GM18868 (cell line): ENCODE measurements around the gene ASCC2.
A peak's percentile ranks its signal among the peaks of the same experiment; 100 is the strongest.

Experiments used
- ATAC-seq: cut with Tn5 transposase; IDR thresholded peaks from one replicate; pipeline ENCODE4 v1.9.1; 2021; ENCODE audit warnings: mild to moderate bottlenecking, moderate library complexity; ENCODE audit not compliant: unreplicated experiment

Gene ASCC2

GRCh38 chr22:29821291-29822016 is 16.6 kb downstream of the ASCC2 start:
- ATAC-seq: peak; percentile 92

- no peak for ATAC-seq
Observed at GRCh38 chr22:29820961-29821290, 17.1 kb downstream of the ASCC2 start.

DNA sequence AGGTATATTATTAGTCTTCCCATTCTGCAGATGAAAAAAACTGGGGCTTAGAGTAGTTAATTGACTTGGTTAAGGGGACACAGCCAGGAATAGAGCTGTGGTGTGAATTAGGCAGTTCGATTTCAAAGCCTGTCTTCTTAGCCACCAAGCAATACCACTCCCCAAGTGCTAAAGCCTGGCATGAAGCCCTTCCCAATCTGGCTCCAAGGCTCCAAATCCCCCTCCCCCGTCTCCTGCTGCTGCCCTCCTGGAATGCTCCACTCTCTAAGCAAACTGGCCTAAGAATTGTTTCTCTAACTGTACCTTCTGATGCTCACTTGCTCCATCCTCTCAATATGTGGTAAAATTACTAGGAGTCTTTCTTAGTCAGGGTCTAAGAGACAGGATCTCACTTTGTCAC is 18.6 kb downstream of the ASCC2 start:
- ATAC-seq: no peak

DNA sequence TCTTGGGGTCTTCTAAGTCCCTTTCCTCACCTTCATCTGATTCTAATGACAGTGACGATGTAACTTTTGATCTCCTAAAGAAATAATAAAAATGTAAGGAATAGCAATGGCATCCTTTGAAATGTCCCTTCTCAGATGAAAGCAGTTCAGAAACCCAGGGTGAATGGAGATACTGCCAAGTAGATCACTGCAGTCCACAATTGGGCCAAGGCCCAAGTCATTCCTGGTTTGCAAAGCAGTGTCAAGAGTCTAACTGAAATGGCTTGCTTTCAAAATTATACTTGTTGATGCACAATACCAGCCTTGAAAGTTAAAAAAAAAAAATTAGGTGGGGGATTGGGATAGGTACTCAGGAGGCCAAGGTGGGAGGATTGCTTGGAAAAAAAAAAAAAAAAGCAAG is 20.4 kb downstream of the ASCC2 start:
- ATAC-seq: no peak

DNA sequence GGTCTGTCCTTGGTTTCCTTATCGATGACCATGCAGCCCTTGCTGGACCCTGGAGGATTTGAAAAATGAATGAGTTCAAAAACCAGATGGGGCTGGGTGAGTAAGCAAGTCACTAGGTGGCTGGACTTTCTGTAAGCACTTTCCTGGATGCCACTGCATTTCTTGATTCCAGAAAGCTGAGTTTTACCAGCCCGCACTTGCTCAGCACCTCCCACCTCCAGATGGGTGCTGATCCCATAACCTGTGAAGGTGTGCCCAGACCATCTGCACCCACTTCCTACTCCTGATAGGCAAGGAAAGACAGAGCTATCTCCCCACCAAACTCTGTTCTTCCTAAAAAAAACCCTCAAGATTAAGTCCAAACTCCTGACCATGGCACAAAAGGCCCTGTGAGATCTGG is 21.1 kb downstream of the ASCC2 start:
- ATAC-seq: no peak

- no peak for ATAC-seq
Observed at GRCh38 chr22:29816539-29816938, 21.5 kb downstream of the ASCC2 start.

DNA sequence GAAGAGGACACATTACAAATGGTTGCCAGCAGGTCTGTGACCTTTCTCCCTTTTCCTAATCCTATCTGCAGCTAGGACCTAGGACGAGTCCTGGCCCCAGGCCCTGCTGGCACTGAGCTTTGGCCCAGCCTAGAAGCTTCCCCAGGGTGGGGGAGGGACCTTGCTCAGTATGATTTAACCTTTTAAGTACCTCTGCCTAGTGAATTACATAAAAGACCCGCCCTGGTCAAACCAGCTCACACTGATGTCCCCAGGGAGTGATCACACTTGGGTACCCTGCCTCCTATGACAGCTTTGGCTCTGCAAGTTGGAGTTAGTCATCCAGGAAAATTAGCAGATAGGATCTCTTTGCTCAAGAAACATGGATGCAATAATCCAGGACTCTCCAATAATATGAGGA is 21.9 kb downstream of the ASCC2 start:
- no peak for ATAC-seq

DNA sequence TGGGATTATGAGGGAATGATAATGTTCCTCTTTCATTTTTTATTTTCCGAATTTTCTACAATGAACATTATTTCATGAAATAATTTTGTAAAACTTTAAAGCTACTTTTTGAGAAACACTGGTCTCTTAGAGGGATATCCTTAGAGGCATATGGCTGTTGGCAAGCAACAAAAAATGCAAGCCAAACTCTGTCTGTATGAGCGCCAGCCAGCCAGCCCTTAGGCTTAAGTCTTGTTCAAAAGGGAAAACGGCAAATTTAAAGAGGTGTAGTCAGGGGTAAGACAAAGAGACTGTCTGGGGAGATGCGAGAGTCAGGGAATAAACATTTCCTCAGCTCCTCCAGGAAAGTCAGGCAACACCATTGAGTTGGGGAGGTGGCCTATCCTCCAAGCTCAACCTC is 22.5 kb downstream of the ASCC2 start:
- ATAC-seq: no peak

- ATAC-seq: no peak
Observed at GRCh38 chr22:29814003-29814402, 24.1 kb downstream of the ASCC2 start.

DNA sequence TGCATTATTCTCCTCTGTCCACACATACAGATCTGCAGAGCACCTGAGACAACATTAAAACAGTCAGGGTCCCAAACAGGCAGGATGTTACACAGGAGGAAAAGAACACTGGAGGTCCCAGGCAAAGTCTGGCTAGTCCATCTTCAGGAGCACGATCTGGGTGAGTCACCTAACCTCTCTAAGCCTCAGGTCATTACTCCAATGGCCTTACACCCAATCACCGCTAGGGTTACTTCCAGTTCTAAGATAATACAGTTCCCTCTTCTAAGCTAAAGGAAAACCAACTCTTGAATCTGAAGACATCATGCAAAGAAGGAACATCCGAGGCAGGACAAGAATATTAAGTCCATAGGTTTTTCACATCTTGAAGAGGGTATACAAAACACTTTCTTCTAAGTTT is 24.5 kb downstream of the ASCC2 start:
- no peak for ATAC-seq

GRCh38 chr22:29813126-29813525 is 24.9 kb downstream of the ASCC2 start:
- ATAC-seq: no peak

- no peak for ATAC-seq
Observed at GRCh38 chr22:29811377-29811776, 26.7 kb downstream of the ASCC2 start.

DNA sequence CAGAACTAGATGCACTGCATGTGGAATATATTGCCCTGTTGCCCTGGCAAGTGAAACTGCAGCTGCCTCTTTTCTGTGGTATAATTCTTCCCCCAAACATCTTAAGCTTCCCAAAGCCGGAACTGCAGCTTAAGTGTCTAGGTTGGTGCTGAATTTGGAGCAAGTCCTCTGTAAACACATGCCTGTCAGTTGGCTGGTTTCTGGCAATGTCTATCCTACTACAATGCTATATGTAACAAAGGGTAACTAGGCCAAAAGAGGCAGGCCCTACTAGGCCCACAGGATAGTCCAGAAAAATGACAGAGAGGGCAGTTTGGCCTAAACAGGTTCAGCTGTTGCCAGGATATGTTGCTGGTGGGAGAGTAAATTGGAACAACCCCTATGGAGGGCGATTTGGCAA is 27.9 kb downstream of the ASCC2 start:
- ATAC-seq: no peak

DNA sequence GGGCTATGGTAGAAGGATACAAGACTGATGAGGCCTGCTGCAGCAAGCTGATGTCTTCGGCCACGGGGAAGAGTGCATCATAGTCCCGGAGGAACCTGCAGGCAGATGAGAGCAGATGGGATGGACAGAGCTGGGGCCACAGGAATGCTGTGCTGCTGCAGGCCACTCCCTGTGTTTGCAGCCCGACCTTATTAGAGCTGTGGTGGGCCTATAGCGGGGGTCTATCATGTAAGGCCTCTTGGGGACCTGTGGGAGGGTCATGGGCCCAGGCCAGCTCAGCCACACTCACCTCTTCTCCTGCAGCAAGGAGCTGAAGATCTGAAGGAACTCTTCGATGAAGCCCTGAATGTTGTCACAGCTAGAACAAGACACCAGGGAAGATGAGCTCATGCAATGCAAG is 31.9 kb downstream of the ASCC2 start:
- ATAC-seq: no peak

DNA sequence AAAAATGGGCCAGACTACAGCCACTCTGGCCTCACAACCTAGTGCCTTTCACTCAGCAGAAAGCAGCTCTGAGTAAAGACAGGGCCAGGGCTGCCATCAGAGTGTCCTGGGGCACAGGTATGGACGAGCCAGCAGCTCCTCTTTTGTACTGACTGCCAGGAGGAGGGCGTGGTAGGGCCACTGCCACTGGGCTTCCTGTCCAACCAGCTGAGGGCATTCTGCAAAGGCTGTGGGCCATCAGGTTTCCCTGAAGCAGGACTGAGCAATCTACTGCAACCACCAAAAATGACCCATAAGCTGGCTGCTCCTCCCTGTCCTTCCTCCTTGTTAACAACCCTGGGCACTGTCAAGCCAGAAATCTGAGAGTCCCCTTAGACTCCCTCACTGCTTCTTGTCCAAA is 33.1 kb downstream of the ASCC2 start:
- no peak for ATAC-seq

DNA sequence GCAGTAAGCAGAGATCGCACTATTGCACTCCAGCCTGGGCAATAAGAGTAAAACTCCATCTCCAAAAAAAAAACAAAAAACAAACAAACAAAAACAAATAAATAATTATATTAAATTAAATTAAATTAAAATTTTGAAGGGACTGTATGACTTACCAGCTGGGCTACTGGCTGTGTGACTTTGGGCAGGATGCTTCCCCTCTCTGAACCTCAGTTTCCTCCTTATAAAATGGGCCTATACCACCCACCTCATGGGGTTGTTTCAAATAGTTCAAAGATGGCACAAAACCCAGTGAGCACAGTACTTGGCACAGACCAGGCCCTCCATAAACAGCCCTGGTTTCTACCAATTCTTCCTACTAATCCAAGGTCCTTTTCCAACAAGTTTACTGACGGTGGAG is 34.9 kb downstream of the ASCC2 start:
- ATAC-seq: no peak

DNA sequence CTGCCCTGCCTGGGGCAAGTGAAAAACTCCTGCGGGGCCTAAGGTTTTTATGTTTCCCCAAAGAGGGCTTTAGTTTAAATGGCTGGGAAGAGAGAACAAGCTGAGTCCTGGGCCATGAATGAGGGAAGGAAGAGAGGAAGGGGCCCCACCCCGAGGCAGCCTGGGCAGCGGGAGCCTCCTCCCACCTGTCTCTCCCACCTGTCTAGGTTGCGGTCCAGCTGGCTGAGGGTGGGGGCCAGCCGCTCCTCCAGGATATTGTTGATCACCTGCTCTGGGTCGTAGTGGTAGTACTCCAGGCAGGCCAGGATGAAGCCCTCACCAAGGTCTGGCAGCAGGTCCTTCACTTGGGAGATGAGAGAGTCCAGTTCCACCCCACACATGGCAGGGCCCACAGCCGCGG is 36.3 kb downstream of the ASCC2 start:
- ATAC-seq: no peak

- ATAC-seq: no peak
Observed at GRCh38 chr22:29801153-29801552, 36.9 kb downstream of the ASCC2 start.

GRCh38 chr22:29799217-29799680 is 38.8 kb downstream of the ASCC2 start:
- ATAC-seq: no peak

- ATAC-seq: no peak
Observed at GRCh38 chr22:29798801-29799200, 39.3 kb downstream of the ASCC2 start.

GRCh38 chr22:29798318-29798717 is 39.8 kb downstream of the ASCC2 start:
- ATAC-seq: no peak

GRCh38 chr22:29797351-29797750 is 40.7 kb downstream of the ASCC2 start:
- peak; percentile 49 for ATAC-seq

DNA sequence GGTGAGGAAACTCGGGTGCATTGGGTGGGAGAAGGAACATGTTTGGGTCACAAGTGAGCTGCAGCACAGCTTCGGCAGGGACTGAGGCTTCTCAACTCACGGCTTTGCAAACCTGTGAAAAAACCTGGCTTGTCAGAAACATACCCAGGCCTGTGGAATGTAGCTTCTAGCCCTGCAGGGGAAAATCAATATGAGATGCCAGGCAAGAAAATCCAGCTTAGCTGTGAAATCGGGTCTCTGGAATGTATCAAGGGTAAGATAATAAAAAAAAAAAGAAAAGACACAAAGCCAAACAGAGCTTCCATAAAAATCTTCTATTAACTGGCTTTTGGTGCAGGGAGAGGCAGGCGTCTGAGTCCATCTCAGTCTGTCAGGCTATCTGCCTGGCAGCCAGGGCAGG is 42.4 kb downstream of the ASCC2 start:
- ATAC-seq: no peak
